ENCODE data around the gene MAN1A1.

- TF ChIP-seq CTCF (conservative IDR thresholded peaks at IDR 0.05; ENCODE audit: low read depth, low read length), result no peak
- TF ChIP-seq EZH2 (IDR thresholded peaks at IDR 0.05; ENCODE audit: low read length, unreplicated experiment), result no peak
These were observed 7.1 kb downstream of the MAN1A1 start for GRCh38 chr6:119342430-119342829.

Data from PC-3 (cell line).